Activated CD4-positive, alpha-beta T cell treated with anti-CD3 and anti-CD28 coated beads for 36 hours (primary cell): ENCODE data around the gene RORB. TPM values are rescaled to one million over a fixed set of nuclear protein-coding genes. Genes with fewer than 3 reads are reported as not detected.

ENCODE experiments used
- ATAC-seq: fragments of 200-7000 bp; cut with Tn5 transposase; one replicate; pipeline ENCODE4 v1.10.0; 2021; ENCODE audit warnings: mild to moderate bottlenecking, moderate library complexity
- CTCF ChIA-PET: fragments of 350-600 bp; sonication (Branson Sonifier 250); formaldehyde crosslinking; loops from one replicate; lab custom pipeline; 2021; ENCODE audit warnings: antibody characterized with exemption; lab: Charles Lee
- POLR2A ChIA-PET: fragments of 350-600 bp; sonication (Branson Sonifier 250); formaldehyde crosslinking; loops from one replicate; lab custom pipeline; 2021; ENCODE audit warnings: antibody characterized with exemption, inconsistent platforms; lab: Charles Lee
- DNase-seq: peaks from one replicate; pipeline ENCODE4 v3.0.0-alpha.2; 2020
- H3K27ac Mint-ChIP-seq: one replicate; pipeline ENCODE4 v1.8.0; 2021; ENCODE audit warnings: mixed read lengths
- H3K27me3 Mint-ChIP-seq: one replicate; pipeline ENCODE4 v1.8.0; 2021; ENCODE audit warnings: mixed read lengths
- H3K36me3 Mint-ChIP-seq: one replicate; pipeline ENCODE4 v1.8.0; 2021; ENCODE audit warnings: low read depth, mixed read lengths
- H3K4me1 Mint-ChIP-seq: one replicate; pipeline ENCODE4 v1.8.0; 2021; ENCODE audit warnings: mixed read lengths
- H3K4me3 Mint-ChIP-seq: one replicate; pipeline ENCODE4 v1.8.0; 2021; ENCODE audit warnings: mild to moderate bottlenecking, moderate library complexity, mixed read lengths
- H3K9me3 Mint-ChIP-seq: one replicate; pipeline ENCODE4 v1.8.0; 2021; ENCODE audit warnings: low read depth, mixed read lengths
- intact Hi-C, 2 experiments: fragments of 100-400 bp; cut with DNase I in 1 of 2; cut with micrococcal nuclease in 1 of 2; formaldehyde crosslinking; loops; one replicate each; pipeline versions ENCODE4 v1.14.2 to v1.15.1; 2022 to 2024; cut with DNase I, micrococcal nuclease
- total RNA-seq, 2 experiments: library from RNA; stranded (reverse); gene quantifications; one replicate each; pipeline ENCODE4 v1.2.3, GENCODE V29; 2021

The RORB gene
- total RNA-seq, 2 experiments from 2014 or later: 0.05 TPM; not detected in 1

DNA sequence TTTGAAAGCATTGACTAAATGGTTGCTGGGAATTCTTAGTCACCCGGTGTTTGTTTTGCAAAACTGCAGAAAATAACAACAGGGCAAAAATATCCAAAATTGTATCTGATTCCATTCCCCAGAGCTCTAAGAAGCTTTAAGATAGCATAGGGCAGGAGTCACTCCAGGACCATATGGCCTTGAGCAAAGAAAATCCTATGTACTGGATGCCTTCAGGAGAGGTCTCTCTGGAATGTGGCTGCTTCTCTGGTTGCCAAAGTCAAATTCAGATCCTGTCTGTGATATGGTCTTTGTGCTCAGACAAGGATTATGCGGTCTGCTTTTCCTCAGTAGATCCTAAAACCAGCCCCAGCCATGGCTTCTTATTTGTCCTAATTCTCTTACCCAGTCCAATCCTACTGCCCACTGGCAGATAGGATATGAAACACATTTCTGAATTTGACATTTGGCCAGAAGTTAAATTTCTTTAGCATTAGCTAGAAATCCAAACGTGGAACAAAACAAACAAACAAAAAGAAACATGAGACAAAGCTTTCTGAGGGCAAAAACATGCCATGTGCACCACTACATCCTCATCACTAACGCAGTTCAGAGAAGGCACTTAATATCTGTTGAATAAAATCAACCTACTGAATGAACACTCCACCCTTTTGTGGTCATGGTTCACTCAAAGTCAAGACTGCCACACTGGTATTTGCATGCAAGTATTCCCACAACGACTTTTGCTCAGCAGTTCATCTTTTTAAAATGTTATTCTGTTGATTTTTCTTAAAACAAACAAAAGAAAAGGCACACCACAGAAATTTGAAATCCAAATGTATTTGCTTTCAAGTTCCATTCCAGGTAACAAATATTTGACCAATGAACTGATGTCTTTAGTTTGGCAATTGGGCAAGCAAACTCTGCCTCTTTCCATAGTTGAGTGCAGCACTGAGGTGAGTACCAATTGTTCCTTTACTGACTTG is 224.8 kb downstream of the RORB start:
- intact Hi-C loops: no loop called here
- no peak for DNase-seq
- no peaks in the 10 kb centered on the region for H3K36me3 Mint-ChIP-seq
- no peaks in the 10 kb centered on the region for H3K4me1 Mint-ChIP-seq
- H3K27ac Mint-ChIP-seq: no peak overlapping the region
- peaks cover 11% of the 10 kb centered on the region for H3K27me3 Mint-ChIP-seq
- no peak for ATAC-seq
- ChIA-PET CTCF (interaction anchor here (0.5 to 1.0 kb wide), 2 partner anchors 32 to 805 kb away, joined by 3 to 4 read pairs; no protein-coding TSS in a partner anchor), POLR2A (no interaction called here)
- no peak overlapping the region for H3K4me3 Mint-ChIP-seq
- H3K9me3 Mint-ChIP-seq: no peaks in the 10 kb centered on the region

DNA sequence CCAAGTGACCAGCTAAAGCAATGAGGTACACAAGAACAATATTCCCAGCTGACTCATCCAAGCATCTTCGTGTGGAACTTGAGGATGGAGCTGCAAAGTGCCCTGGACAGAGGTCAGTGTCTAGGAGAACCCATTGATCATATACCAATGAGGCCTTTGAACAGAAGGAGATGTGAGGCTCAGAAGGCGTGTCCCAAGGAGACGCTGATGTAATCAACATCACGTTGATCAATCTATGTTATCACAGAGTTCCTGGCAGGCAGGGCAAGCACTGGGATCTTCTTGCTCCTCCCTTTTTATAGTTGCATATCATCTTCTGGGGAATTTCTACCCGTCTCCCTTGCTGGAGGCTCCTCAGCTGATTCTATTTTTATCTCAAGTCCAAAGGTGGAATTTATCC is 227.2 kb downstream of the RORB start:
- ATAC-seq (no peak), DNase-seq (no peak)
- H3K4me1 Mint-ChIP-seq: no peaks in the 10 kb centered on the region
- ChIA-PET POLR2A (no interaction called here), CTCF (no interaction called here)
- H3K27me3 Mint-ChIP-seq: peaks cover 4% of the 10 kb centered on the region
- H3K9me3 Mint-ChIP-seq: no peaks in the 10 kb centered on the region
- H3K27ac Mint-ChIP-seq: no peak overlapping the region
- no peaks in the 10 kb centered on the region for H3K36me3 Mint-ChIP-seq
- intact Hi-C loops: no loop called here
- H3K4me3 Mint-ChIP-seq: no peak overlapping the region

DNA sequence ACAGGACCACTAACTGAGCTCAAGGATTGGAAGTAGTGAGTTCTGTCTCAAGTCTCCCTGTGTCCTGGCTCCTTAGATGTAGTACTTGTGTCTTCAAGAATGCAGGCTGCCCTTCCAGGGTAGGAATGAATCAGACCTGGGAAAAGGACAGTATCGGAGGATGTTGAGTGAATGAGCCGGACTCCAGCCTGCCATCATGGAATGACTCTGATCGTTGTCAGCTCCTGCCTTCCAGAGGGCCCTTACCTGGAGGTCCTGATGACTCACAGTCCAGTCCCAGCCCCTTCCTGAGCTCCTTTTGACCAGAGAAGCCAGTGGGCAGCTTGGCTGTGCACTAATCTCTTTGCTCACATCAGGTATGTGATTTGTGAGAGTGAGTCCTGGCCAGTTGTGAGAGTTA is 229.4 kb downstream of the RORB start:
- CTCF ChIA-PET: no interaction called here
- Mint-ChIP-seq H3K4me1 (no peaks in the 10 kb centered on the region), H3K27ac (no peak overlapping the region), H3K4me3 (no peak overlapping the region), H3K9me3 (no peaks in the 10 kb centered on the region), H3K36me3 (no peaks in the 10 kb centered on the region), H3K27me3 (peaks cover 4% of the 10 kb centered on the region)
- intact Hi-C loops: no loop called here
- DNase-seq: no peak
- POLR2A ChIA-PET: no interaction called here
- ATAC-seq: no peak

DNA sequence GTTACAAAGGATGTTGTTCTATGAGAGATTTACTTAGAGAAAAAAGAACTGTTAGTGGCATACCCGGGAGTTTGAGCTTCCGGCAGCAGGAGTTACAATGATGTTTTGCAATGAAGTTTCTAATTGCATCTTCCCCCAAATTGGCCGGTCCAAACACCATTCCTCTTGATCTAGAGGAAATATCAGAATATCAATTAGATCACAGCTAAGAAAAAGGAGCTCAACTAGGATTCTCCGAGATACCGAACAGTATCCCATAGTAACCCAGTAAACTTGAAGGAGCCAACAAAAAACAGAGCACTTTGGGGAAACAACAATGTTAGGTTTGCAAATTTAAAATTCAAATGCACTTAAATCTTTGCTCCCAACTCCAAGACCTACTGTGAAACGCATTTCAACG is 231.0 kb downstream of the RORB start:
- intact Hi-C loops: no loop called here
- no peak for DNase-seq
- Mint-ChIP-seq H3K4me3 (no peak overlapping the region), H3K9me3 (no peaks in the 10 kb centered on the region), H3K36me3 (no peaks in the 10 kb centered on the region), H3K4me1 (no peaks in the 10 kb centered on the region), H3K27me3 (peaks cover 4% of the 10 kb centered on the region), H3K27ac (no peak overlapping the region)
- ChIA-PET CTCF (no interaction called here), POLR2A (no interaction called here)
- no peak for ATAC-seq

DNA sequence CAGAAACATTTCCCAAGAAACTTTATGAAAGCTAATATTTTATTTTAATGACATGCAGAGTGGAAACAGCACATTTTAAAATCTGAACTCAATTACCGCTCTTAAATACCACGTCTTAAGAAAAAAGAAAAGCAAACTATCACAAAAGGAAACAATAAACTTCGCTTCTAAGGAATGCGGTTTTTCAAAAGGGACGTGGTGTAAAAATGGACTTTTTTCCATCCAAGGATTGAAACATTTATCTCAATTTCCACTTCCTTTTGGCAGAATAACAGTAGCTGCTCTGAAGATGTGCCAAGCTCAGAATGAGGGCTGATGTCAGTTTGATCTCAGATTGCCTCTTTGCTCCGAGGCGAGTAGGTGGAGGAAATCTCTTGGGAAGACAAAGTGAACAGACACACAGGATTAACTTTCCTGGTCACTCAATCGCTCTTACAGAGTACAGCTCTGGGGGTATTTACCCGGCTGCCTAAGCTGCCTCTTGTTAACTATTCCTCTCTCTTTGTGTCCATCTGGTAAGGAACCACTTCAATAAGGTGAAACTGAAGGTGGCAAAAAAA is 232.1 kb downstream of the RORB start:
- Mint-ChIP-seq H3K27me3 (peaks cover 4% of the 10 kb centered on the region), H3K27ac (no peak overlapping the region), H3K4me1 (no peaks in the 10 kb centered on the region), H3K9me3 (no peaks in the 10 kb centered on the region), H3K36me3 (no peaks in the 10 kb centered on the region), H3K4me3 (no peak overlapping the region)
- DNase-seq (no peak), ATAC-seq (no peak)
- intact Hi-C loops: no loop called here
- CTCF ChIA-PET: no interaction called here
- POLR2A ChIA-PET: no interaction called here

DNA sequence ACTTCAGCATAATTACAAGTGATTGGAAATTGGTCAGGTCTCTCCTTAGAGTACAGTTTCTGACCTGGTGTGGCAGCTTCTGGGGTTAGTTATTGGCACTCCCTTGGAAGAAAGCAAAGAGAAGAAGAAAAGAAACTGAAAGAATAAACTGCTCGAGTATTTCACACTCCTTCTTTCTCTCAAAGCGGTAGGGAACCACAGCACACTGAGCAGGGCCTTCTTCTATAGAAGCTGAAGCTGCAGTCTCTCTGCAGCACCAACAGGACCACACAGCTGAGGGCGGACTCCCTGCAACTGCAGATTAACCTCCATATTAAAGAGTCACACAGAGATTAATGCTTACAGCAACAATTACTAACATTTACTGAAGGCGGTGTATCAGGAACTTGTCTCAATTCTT is 238.6 kb downstream of the RORB start:
- DNase-seq (no peak), ATAC-seq (no peak)
- intact Hi-C loops: no loop called here
- no peak overlapping the region for H3K4me3 Mint-ChIP-seq
- no peaks in the 10 kb centered on the region for H3K36me3 Mint-ChIP-seq
- no peaks in the 10 kb centered on the region for H3K4me1 Mint-ChIP-seq
- no peaks in the 10 kb centered on the region for H3K9me3 Mint-ChIP-seq
- H3K27ac Mint-ChIP-seq: no peak overlapping the region
- ChIA-PET POLR2A (no interaction called here), CTCF (no interaction called here)
- H3K27me3 Mint-ChIP-seq: peaks cover 4% of the 10 kb centered on the region

DNA sequence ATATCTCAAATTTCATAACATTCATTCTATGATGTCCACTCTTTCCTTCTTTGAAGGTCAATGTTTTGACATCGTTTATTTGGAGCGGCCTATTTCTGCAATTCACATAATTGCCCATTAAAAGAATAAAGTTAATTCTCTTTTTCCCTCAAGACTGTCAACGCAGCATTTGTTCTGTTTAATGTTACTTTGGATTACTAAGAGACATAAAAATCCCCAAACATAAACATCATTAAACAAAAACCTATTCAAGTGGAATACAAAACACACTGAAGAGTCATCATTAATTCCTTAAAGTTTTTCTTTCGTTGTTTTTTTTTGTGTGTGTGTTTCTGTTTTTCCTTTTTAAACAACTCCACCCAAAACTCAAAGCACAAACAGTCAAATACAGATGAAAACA is 239.5 kb downstream of the RORB start:
- CTCF ChIA-PET: interaction anchor here (0.8 kb wide), 1 partner anchor 14 kb away, joined by 3 read pairs; no protein-coding TSS in a partner anchor

DNA sequence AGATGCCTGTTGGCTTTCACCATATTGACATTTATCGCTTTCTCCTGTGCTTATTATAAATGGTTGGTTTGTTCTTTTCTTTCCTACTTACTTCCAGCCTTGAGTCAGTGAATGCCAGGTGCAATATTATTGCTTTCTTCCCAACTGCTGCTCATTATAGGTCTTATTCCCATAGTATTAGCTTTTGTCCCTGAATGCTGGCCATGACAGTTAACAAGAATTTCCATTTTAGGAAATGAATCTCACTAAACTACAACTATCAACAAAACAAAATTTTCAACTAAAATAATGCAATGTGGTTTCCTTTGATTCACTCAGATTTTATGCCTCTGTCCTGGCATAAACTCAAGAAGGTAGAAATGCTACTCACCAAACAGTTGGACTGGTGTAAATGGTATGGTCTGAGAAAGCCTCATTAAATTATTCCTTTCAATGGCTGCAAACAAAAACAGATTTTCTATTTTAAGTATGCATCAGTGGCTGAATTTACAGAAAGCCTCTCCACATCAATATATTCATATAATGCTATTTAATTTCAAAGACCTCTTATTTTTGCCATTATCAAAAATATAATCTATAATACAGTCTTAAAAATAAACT is 245.2 kb downstream of the RORB start:
- CTCF ChIA-PET: interaction anchor here (1.1 kb wide), 1 partner anchor 62 kb away, joined by 4 read pairs; no protein-coding TSS in a partner anchor
- Mint-ChIP-seq H3K9me3 (no peaks in the 10 kb centered on the region), H3K27me3 (peaks cover 27% of the 10 kb centered on the region), H3K27ac (no peak overlapping the region), H3K4me1 (no peaks in the 10 kb centered on the region), H3K4me3 (no peak overlapping the region), H3K36me3 (no peaks in the 10 kb centered on the region)
- no peak for ATAC-seq
- no peak for DNase-seq
- intact Hi-C loops: loop anchor here in 1 of 2 experiments (5.0 kb wide), 2 partner anchors 1060 to 1540 kb away; no protein-coding TSS in a partner anchor
- POLR2A ChIA-PET: no interaction called here

More for the DNA sequence above, 239.5 kb downstream of the RORB start:
- no peak overlapping the region for H3K27ac Mint-ChIP-seq
- no peak overlapping the region for H3K4me3 Mint-ChIP-seq
- DNase-seq (no peak), ATAC-seq (no peak)
- POLR2A ChIA-PET: no interaction called here
- H3K9me3 Mint-ChIP-seq: no peaks in the 10 kb centered on the region
- intact Hi-C loops: no loop called here
- H3K4me1 Mint-ChIP-seq: no peaks in the 10 kb centered on the region
- H3K36me3 Mint-ChIP-seq: no peaks in the 10 kb centered on the region
- H3K27me3 Mint-ChIP-seq: peaks cover 7% of the 10 kb centered on the region
